ENCODE results near the gene SPDYC. TPM values are rescaled to one million over a fixed set of nuclear protein-coding genes. Genes with fewer than 3 reads are reported as not detected.

Gene SPDYC
- total RNA-seq, 1 donor: not detected

DNA sequence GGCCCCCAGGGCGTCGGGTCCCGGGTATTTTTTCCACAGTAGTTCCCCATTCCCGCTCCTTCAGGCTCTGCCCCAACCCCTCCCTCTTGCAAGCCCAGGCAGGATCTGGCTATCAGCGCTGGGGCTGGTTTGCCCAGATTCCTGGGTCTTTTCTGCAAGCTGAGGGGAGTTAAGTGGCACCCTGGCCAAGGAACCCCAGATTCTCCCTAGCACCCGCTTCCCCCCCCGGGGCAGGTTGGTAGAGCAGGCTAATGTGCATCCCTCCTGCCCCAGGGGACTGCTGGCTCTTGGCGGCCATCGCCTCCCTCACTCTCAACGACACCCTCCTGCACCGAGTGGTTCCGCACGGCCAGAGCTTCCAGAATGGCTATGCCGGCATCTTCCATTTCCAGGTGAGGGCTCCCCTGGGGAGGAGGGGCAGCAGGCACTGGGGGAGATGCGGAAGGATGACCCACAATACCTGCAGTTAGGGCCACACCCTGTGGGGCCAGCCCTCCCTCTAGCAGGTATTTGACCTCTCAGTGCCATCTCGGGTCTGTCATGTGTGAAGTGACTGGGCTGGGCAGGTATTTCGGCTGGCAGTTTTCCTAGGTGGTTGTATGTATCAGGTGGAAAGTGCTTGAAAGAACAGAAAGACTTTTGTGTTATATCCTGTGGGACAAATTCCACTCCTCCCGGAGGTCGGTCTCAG lies 13.3 kb downstream of the SPDYC start:
- DNase-seq (ENCODE audit: low read depth): no peak
- no peak for TF ChIP-seq CTCF (IDR thresholded peaks at IDR 0.05; ENCODE audit: insufficient read depth, low read length)
- peak overlapping the region; percentile 93 for H3K4me3 ChIP-seq (ENCODE audit: low read depth, low read length)

DNA sequence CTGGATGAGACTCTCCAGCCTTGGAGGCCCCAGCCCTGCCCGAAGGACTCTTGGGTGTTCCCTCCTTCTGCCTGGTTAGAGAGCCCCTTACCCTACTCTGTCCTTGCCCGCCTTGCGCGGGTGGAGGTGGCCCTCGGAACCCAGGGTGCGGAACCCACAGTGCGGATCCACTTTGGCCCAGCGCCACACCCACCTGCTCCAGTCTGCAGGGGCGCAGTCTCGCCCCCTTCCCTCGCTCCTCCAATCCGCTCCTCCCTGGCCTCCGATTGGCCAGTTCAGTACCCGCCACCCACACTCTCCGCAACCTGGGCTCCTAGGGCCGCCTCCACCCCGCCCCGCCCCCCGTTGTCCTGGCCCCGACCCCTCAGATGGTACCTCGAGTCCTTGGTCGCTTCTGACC lies 14.1 kb downstream of the SPDYC start:
- no peak for DNase-seq (ENCODE audit: low read depth)
- no peak overlapping the region for H3K4me3 ChIP-seq (ENCODE audit: low read depth, low read length)
- no peak for TF ChIP-seq CTCF (IDR thresholded peaks at IDR 0.05; ENCODE audit: insufficient read depth, low read length)

DNA sequence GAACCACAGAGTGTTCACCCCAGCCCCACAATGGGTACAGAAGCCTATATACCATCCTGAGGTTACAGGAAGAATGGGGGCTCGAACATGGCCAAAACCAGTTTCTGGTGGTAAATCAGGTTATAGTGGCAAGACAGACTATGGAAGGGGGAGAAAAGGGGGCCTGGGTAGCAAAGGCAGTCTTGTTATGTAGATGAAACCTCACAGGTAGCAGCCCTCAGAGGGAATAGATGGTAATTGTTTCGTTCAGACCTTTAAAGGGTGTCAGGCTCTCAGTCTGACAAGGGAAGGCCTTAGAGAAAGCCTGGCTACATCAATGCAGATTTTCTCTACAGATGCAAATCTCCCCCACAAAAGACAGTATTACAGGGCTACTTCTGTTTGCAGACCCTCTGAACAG lies 15.1 kb downstream of the SPDYC start:
- DNase-seq (ENCODE audit: low read depth): no peak
- TF ChIP-seq CTCF (IDR thresholded peaks at IDR 0.05; ENCODE audit: insufficient read depth, low read length): no peak
- H3K4me3 ChIP-seq (ENCODE audit: low read depth, low read length): no peak overlapping the region

GRCh38 chr11:65185869-65186341 lies 15.9 kb downstream of the SPDYC start:
- TF ChIP-seq CTCF (IDR thresholded peaks at IDR 0.05; ENCODE audit: insufficient read depth, low read length): no peak
- no peak for DNase-seq (ENCODE audit: low read depth)
- no peak overlapping the region for H3K4me3 ChIP-seq (ENCODE audit: low read depth, low read length)

GRCh38 chr11:65186701-65187100 lies 16.7 kb downstream of the SPDYC start:
- no peak overlapping the region for H3K4me3 ChIP-seq (ENCODE audit: low read depth, low read length)
- DNase-seq (ENCODE audit: low read depth): no peak
- TF ChIP-seq CTCF (IDR thresholded peaks at IDR 0.05; ENCODE audit: insufficient read depth, low read length): no peak

GRCh38 chr11:65187146-65187675 lies 17.2 kb downstream of the SPDYC start:
- DNase-seq (ENCODE audit: low read depth): no peak
- no peak overlapping the region for H3K4me3 ChIP-seq (ENCODE audit: low read depth, low read length)
- TF ChIP-seq CTCF (IDR thresholded peaks at IDR 0.05; ENCODE audit: insufficient read depth, low read length): no peak

All from fibroblast of the aortic adventitia (primary cell).